NCI-H345 treated with DMSO at 0.1 percent for 48 hours (cell line): Measurements from ENCODE around the gene CR1.
A peak's percentile ranks its signal among the peaks of the same experiment; 100 is the strongest.
"Not testable (repeated sequence)": the region's sequence is repeated elsewhere in the genome, so short reads cannot be mapped to it uniquely, and the experiment has no call there.

Experiments
- DNase-seq: peaks from one replicate; lab custom pipeline; 2025; ENCODE audit not compliant: unreplicated experiment; lab: John Stamatoyannopoulos, UW

CR1 gene

DNA sequence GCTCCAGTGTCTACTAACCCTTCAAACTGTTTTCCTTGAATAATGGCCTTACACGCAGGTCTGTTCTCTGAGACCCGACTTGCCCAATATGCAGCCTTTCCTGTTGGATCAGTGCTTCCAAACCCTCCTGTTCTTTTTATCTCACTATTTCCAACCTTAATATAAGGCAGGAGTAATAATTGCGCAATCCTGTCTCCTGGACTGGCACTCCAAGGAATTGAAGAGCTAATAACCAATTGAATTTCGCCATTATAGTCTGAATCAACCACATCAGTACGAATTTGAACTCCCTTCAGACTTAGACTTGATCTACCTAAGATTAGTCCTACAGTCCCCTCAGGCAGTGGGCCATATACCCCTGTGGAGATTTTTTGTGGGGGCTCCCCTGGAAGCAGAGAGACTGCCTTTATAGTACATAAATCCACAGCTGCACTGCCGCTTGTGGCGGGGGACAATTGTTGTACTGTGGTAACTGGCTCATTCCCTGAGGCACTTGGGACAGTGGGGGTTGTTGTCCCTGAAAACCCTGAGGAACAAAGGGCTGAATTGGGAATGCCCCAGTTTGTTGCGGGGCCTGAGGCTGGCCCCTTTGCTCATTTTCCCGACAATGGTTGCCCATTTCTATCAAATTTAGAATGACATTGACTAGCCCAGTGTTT lies 142.7 kb downstream of the CR1 start:
- not testable (repeated sequence) for DNase-seq

DNA sequence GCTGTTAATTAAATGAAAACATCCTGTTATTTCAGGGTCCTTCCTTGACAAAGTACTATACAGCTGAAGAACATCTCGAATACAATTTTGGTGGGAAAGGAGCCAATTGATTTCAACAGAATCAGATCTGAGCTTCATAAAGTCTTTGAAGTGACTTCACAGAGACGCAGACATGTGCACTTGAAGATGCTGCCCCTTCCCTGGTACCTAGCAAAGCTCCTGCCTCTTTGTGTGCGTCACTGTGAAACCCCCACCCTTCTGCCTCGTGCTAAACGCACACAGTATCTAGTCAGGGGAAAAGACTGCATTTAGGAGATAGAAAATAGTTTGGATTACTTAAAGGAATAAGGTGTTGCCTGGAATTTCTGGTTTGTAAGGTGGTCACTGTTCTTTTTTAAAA lies 143.4 kb downstream of the CR1 start:
- DNase-seq, result not testable (repeated sequence)

DNA sequence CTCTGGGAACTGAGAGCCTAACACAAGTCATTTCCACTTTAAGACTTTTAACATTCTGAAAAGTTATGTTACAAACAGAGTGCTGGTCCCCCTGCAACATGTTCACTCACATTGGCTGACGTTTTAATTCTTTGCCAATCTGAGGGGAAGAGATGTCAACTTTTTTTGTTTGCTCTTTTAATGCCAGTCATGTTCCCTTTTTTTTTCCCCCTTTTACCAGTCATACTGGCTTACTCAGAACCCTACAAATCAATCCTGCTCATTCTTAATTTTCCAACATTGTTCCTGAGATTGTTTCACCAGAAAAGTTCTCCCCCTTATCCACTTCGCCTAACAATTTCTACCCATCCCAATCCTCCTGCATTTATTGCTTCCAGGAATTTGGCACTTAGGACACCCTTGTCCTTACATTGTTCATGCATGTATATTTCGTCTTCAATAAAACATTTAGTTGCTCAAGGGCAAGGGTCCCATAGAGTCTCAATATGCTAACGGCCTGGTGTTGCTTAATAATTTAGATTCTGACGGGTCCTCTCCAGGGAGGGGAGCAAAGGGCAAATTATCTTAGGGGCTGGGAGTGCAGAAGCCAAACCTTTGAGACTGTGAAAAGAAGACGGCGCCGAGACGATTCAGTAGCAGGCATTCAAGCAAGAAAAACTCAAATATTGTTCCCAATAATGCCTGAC lies 148.4 kb downstream of the CR1 start:
- DNase-seq, result no peak

DNA sequence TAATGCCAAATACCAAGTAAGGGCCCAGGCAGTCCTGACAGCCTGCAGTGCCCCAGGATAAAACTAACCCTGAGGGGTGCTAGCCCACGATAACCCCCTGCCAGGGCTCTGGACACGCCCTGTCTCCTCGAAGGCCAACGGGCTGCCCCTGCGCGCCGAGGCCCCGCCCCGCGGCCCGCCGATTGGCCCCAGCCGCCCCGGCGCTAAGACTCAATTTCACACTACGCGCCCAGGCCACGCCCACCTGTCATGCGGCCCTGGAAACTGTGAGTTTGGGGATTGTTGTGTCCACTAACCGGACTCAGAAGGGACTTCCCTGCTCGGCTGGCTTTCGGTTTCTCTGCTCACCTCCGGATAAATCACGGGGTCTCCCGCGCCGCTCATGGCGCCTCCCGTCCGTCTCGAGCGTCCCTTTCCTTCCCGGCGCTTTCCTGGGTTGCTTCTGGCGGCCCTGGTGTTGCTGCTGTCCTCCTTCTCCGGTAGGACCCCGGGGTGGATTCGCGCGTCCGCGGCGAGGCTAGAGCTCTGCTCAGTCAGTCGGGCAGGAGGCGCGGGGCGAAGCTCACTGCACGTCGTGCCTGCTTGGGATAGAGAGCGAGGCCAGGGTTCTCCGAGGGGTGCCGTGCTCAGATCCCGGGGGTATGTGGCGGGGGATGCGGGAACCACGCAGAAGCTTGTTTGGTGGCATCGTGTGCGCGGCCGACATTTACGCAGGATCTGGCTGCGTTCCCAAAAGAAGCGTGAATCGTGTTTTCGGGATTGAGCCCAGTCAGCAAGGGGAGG lies 149.1 kb downstream of the CR1 start, which contains the start of gene CR1L:
CR1L (plus strand) TSS at position 282 of the 783 bp plus-strand sequence; CDS start at position 383, 101 bp downstream.
- peak; percentile 66 for DNase-seq

DNA sequence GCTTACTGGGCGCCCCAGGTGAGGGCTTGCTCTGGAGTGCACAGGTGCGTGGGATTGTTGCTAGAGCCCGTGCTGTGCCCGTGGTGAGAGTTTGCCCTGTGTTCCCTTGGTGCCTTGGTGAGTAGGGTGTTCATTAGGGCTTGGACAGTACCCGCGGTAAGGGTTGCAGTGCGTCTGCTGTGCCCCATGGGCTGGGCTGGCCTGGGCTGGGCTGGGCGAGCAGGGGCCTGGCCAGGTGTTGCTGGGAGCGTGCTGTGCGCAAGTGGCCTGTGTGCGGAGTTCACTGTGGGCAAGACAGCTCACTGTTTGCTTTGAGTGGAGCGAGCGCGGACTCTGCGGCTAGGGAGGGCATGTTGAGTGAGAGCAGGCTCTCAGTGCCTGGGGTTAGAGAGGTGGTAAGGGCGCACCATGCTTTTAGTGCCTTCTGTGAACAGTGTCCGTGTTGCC lies 149.7 kb downstream of the CR1 start:
- no peak for DNase-seq

DNA sequence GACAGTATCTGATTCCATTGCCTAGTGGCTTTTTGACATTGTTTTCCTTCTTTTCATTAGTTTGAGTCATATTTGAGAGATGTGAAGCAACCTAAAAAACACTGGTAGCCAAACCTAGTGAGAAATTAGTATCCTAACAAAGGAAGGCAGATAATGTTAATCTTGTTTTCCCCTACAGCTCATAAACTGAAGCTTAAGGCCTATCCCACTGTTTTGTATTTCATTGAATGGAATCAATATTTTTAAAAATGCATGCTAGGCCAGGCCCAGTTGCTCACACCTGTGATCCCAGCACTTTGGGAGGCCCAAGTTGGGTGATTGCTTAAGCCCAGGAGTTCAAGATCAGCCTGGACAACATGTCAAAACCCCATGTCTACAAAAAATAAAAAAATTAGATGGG lies 150.2 kb downstream of the CR1 start:
- no peak for DNase-seq

DNA sequence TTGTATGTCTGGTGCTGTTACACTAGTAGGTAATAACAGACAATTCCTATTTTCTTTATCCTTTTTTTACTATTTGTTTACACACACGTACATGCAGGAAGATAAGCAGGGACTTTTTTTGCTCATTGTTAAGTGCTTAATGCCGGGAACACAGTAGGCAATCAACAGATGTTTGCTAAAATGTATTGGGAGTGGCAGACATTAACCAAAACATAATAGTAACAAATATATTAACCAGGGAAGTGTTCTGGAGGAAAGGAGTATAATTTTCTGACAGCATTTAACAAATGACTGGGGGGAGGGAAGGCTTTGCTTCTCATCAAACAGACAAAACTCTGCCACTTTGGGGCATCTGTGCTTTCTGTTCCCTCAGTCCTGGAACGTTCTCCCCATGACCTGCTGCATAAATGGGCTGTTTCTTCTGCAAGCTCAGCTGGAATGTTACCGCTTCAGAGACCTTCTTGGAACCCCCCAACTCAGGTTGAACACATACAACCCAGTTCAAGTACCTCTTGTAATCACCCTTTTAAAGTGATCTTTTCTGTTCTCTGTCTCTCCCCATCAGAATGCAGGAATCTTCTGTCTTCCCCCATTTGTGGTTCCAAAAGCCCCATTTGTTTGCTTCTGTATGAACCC lies 151.1 kb downstream of the CR1 start:
- DNase-seq, result peak; percentile 17

DNA sequence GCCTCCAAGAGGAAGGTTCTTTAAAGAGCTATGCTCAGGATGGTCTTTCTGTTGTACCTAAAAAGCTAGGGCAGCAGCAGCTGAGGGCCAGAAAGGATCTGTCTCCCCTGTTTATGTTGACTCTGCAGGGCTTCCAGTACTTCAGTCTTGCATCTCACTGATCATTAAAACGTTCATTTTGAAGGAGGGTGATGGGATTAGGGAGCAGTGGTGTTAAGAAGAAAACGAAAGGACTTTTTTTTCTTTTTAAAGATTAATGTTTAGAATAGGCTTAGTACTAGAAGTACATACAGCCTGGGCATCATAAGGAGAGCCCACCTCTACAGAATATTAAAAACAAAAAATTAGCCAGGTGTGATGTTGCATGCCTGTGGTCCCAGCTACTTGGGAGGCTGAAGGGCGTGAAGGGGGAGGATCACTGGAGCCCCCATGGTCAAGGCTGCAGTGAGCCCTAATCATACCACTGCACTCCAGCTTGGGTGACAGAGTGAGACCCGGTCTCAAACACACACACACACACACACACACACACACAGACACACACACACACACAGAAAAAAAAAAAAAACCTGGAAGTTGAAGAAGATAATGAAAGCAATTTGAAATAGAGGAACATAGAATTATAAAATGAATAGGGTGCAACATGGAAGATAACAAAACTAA lies 151.8 kb downstream of the CR1 start:
- no peak for DNase-seq

DNA sequence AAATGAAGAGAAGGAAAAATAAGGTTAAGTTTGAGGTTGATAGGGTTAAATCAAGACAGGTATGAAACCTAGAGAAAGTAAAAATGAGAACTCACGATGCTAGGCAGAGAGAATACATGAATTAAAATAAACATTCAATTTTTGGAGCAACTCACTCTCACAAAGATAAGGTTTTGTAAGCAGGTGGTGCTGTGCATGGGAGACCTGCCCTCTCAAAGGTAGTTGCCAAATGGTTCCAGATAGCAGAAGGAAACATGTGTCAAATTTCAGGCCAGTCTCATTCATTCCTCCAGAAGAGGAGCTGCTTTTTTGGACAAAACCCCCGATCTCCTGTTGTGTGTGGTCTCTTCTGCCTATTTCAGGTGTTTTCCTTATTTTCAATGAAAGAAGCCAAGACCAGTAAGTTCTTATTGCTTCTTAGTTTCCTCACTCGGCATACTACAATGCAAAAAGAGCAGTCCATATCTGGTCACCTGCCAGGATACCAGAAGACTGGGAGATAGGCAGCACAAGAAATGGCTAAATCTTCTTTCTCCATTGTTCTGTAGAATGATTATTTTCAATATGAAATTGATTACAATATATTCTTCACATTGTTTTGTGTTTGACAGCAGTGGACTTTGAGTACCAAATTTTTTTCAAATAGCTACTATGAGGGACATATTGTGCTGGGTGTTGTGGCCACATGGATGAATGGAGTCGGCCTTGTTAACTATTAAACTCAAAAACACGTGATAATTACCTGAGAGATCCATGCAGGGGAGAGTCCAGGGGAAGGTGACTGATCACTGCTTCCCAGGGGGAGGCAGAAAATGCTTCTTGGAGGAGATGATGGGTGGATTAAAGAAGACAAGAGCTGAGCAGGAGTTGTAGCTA lies 152.6 kb downstream of the CR1 start:
- no peak for DNase-seq

DNA sequence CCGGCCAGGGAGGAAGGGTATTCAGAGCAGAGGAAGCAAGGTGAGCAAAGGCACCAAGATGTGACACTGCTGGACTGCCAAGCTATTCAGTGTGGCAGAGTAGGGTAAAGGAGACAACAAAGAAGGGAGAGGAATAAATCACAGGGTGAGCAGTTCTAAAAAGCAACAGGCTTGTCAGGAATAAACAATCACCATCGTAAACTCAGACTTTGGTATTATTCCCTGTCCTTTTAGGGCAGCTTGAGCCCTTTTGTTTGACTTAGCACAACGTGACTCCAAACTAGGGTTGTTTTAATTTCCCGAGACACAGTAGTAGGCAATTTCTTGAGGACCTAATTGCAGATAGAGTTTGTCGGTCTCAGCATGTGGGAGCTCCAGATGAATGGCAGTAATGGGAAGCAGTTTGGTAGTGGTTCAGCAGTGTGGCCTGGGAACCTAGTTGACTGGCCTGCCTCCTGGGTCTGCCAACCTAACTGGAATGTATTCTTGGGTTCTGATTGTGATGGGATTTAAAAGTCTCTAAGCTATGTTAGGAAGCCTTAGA lies 153.3 kb downstream of the CR1 start:
- no peak for DNase-seq

DNA sequence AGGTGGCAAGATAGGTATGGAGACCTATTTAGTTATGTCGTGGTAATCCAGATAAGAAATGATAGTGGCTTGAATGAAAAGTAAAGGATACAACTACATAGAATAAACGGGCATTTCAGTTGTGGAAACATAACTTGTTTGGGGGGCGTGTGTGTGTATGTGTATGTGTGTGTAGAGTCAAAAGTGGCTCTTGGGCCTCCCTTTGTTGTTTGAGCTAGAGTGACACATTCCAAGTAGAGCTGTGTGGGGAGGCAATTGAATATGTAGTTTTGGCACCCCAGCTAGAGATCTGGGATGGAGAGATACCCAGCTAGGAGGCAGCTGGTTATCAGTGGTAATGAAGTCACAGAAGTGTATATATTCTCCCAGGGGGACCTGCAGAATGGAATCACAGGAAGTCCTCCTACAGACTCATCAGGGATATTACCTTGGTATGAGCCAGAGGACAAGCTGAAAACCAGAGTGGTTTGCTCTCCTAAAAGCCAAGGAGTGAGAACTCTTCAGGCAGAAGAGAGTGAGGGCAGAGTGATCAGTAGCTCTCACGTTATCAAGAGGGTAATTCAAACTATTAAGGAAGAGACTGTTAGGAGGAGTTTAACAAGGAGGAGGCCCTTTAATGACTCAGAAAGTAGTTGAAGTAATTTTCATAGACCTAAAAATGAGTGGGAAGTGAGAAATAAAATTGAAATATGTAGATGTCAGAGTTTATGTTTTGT lies 154.1 kb downstream of the CR1 start:
- DNase-seq, result no peak

DNA sequence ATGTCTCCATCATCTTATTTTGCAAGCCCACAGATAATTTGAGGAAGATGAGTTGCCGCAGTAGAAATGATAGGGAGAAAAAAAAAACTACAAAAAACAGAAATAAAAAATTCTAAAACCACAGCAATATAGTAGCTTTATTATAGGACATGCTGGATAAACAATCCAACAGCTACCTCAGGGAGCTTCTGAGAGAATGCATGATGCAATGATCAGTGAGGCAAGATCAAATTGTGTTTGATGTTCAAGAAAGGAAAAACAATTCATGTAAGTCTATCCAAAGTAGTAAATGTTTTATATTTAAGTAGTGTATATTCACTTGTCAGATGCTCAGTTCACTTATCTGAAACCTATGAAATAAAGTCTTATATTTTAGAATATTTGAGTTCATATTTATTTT lies 155.6 kb downstream of the CR1 start:
- DNase-seq, result no peak

DNA sequence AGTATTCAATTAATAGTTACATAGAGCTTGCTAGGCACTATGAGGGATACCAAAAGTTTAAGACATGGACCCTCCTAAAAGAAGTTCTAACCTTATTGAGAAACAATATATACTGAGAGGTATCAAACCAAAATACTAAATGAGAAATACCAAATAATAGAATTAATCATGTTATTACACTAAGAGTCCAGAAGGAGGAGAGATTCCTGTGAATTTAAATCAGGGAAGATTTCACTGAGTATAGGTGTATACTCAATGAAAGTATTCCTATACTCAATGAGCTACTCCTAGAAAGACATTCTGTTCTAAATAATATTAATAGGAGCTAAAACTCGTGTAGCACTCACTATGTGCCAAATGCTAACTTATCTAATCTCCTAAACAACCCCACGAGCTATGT lies 158.4 kb downstream of the CR1 start:
- DNase-seq, result no peak

DNA sequence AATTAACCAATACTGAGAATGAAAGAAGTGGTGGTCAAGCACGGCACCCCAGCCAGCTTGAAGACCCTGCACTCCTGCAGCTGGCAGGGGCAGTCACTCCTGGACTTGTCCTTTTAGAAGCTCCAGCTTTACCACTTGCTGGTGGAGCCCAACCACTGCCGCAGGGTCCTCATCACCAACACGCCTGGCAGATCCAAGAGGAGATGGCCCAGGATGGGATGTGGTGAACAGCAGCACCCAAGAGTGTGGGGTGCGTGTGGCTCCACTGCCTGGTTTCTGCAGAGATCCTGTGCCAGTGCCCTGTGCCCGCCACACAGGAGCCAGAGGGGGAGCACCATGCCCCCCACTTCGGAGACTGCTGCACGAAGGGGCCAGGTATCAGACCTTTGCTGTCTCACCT lies 162.5 kb downstream of the CR1 start:
- DNase-seq, result no peak

DNA sequence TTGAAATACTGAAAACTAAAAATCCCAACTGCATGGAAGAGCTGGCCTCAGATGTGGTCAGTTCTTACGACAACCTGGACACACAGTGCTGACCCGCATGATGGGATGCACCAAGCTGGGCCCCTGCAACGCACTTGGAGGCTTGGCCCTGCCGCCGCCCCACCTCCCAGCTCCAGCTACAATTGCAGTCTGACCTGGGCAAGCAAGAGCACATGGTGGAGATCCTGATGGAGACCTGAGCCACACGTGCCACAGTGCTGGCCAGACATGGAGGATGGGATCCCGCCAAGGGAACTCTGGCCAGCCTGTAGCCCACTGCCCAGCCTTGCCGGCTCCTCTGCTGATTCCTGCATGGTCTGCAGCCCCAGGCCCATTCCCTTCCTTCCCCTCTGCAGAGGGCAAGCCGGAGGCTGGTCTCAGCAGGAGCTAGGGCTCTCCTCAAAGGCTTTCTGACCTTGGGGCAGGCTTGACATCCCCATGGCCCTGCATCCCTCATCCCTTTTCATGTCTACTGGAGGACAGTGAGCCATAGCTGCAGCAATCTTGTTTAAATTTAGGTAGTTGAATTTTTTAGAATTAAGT lies 163.0 kb downstream of the CR1 start:
- DNase-seq, result no peak

DNA sequence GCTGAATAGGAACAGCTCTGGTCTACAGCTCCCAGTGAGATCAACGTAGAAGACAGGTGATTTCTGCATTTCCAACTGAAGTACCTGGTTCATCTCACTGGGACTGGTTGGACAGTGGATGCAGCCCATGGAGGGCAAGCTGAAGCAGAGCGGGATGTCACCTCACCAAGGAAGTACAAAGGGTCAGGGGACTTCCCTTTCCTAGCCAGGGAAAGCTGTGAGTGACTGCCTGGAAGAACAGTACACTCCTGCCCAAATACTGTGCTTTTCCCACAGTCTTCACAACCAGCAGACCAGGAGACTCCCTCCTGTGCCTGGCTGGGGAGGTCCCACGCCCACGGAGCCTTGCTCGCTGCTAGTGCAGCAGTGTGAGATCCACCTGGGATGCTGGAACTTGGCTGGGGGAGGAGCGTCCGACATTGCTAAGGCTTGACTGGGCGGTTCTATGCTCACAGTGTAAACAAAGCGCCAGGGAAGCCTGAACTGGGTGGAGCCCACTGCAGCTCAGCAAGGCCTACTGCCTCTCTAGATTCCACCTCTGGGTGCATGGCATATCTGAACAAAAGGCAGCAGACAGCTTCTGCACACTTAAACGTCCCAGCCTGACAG lies 163.7 kb downstream of the CR1 start:
- DNase-seq, result peak; percentile 25

DNA sequence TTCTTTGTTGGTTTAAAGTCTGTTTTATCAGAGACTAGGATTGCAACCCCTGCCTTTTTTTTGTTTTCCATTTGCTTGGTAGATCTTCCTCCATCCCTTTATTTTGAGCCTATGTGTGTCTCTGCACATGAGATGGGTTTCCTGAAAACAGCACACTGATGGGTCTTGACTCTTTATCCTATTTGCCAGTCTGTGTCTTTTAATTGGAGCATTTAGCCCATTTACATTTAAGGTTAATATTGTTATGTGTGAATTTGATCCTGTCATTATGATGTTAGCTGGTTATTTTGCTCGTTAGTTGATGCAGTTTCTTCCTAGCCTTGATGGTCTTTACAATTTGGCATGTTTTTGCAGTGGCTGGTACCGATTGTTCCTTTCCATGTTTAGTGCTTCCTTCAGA lies 165.5 kb downstream of the CR1 start:
- not testable (repeated sequence) for DNase-seq

DNA sequence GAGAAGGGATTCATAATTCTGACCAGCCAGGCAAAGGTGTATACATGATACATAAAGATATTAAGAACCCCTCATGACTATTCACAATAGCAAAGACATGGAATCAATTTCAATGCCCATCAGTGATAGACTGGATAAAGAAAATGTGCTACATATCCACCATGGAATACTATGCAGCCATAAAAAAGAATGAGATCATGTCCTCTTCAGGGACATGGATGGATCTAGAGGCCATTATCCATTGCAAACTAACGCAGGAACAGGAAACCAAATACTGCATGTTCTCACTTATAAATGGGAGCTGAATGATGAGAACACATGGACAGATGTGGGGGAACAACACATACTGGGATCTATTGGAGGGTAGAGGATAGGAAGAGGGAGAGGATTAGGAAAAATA lies 170.4 kb downstream of the CR1 start:
- no peak for DNase-seq
